HepG2 (cell line): ENCODE measurements around the gene PPP2R5D. TPM values are rescaled to one million over a fixed set of nuclear protein-coding genes. Genes with fewer than 3 reads are reported as not detected.

Experiments used
- ATF7-NPFF ChIP-seq: sonication (generic); formaldehyde crosslinking; IDR thresholded peaks from 2 replicates; pipeline ENCODE4 v1.8.1; 2023; ENCODE audit warnings: mild to moderate bottlenecking, low read depth, missing genetic modification reagents, moderate library complexity
- BRCA1 ChIP-seq: sonication (generic); formaldehyde crosslinking; IDR thresholded peaks from 2 replicates; pipeline ENCODE4 v1.4.0; 2020; ENCODE audit warnings: missing genetic modification reagents
- BRD4 ChIP-seq: sonication (generic); formaldehyde crosslinking; IDR thresholded peaks from 2 replicates; pipeline ENCODE4 v1.4.0; 2020; ENCODE audit warnings: missing genetic modification reagents
- GATAD2A ChIP-seq: IDR thresholded peaks from 2 replicates; pipeline ENCODE4 v1.6.1; 2016
- HDAC1 ChIP-seq: sonication (generic); formaldehyde crosslinking; IDR thresholded peaks from 2 replicates; pipeline ENCODE4 v1.5.1; 2020; ENCODE audit warnings: mild to moderate bottlenecking, missing genetic modification reagents
- HNRNPK ChIP-seq: fragments of 200-400 bp; formaldehyde crosslinking; IDR thresholded peaks from 2 replicates; pipeline ENCODE4 v1.6.1; 2018; ENCODE audit warnings: low read length, low read depth, moderate library complexity, mild to moderate bottlenecking; ENCODE audit not compliant: poor library complexity, severe bottlenecking
- ISL2 ChIP-seq: sonication (generic); formaldehyde crosslinking; IDR thresholded peaks from 2 replicates; pipeline ENCODE4 v1.5.0; 2020; ENCODE audit warnings: missing genetic modification reagents
- KAT8 ChIP-seq: IDR thresholded peaks from 2 replicates; pipeline ENCODE4 v1.6.1; 2016; ENCODE audit warnings: missing genetic modification reagents, missing compliant biosample characterization
- NFKBIZ ChIP-seq: IDR thresholded peaks from 2 replicates; pipeline ENCODE4 v1.6.1; 2018; ENCODE audit warnings: missing genetic modification reagents, missing compliant biosample characterization
- NR2F1 ChIP-seq, 2 experiments: fragments of 450-650 bp in 1 of 2; formaldehyde crosslinking in 1 of 2; IDR thresholded peaks; 2 replicates each; pipeline versions ENCODE4 v1.5.0 to v1.6.1; 2016 to 2020; ENCODE audit warnings: mild to moderate bottlenecking in 1 of 2, missing compliant biosample characterization in 1 of 2, missing genetic modification reagents in 1 of 2, moderate library complexity in 1 of 2
- SSRP1 ChIP-seq: IDR thresholded peaks from 2 replicates; pipeline ENCODE4 v1.6.1; 2016; ENCODE audit warnings: control low read depth
- ZNF326 ChIP-seq: sonication (generic); formaldehyde crosslinking; IDR thresholded peaks from 2 replicates; pipeline ENCODE4 v1.4.0; 2020; ENCODE audit warnings: missing genetic modification reagents, borderline replicate concordance
- ZNF383 ChIP-seq: sonication (generic); formaldehyde crosslinking; IDR thresholded peaks from 2 replicates; pipeline ENCODE4 v1.4.0; 2020; ENCODE audit warnings: missing genetic modification reagents, mild to moderate bottlenecking, borderline replicate concordance
- ZNF460 ChIP-seq: sonication (generic); formaldehyde crosslinking; IDR thresholded peaks from 2 replicates; pipeline ENCODE4 v1.5.1; 2020; ENCODE audit warnings: missing genetic modification reagents, mild to moderate bottlenecking, borderline replicate concordance
- ZNF552 ChIP-seq: sonication (generic); formaldehyde crosslinking; IDR thresholded peaks from 2 replicates; pipeline ENCODE4 v1.9.0; 2022; ENCODE audit warnings: missing genetic modification reagents, mild to moderate bottlenecking, borderline replicate concordance
- ZNF605 ChIP-seq: sonication (generic); formaldehyde crosslinking; IDR thresholded peaks from 2 replicates; pipeline ENCODE4 v1.8.0; 2022; ENCODE audit warnings: mild to moderate bottlenecking, missing genetic modification reagents
- ZNF607 ChIP-seq: sonication (generic); formaldehyde crosslinking; IDR thresholded peaks from 2 replicates; pipeline ENCODE4 v1.5.1; 2020; ENCODE audit warnings: missing genetic modification reagents, mild to moderate bottlenecking, borderline replicate concordance
- polyA plus RNA-seq, 8 experiments: library from polyadenylated mRNA; depleted of rRNA in 3 of 8; stranded (reverse) in 7 of 8; unstranded in 1 of 8; fragments of >200 nt; fragmentation: Illumina TruSeq in 4 of 8; extraction: Trizol in 4 of 8; gene quantifications; 2 replicates each; pipeline versions ENCODE4 v1.2.1 to v1.2.3, GENCODE V29; 2011 to 2016; ENCODE audit warnings: low read depth in 4 of 8, missing spikeins in 1 of 8, mixed read lengths in 1 of 8; ENCODE audit not compliant: insufficient read depth in 1 of 8
- total RNA-seq, 5 experiments: library from RNA; depleted of rRNA; stranded (reverse); fragments of >200 nt; fragmentation: Illumina TruSeq; extraction: Trizol; gene quantifications; 2 replicates each; pipeline ENCODE4 v1.2.3, GENCODE V29; 2016; ENCODE audit warnings: low read depth in 1 of 5
- TF ChIP-seq, protein P1 (sequence below): sonication (generic); formaldehyde crosslinking; IDR thresholded peaks from 2 replicates; pipeline ENCODE4 v1.4.0; 2020; ENCODE audit warnings: missing genetic modification reagents, borderline replicate concordance
- TF ChIP-seq, protein P2 (sequence below): sonication (generic); formaldehyde crosslinking; IDR thresholded peaks from 2 replicates; pipeline ENCODE4 v1.5.0; 2020; ENCODE audit warnings: missing genetic modification reagents
- TF ChIP-seq, protein P3 (sequence below): sonication (generic); formaldehyde crosslinking; IDR thresholded peaks from 2 replicates; pipeline ENCODE4 v1.4.0; 2020; ENCODE audit warnings: mild to moderate bottlenecking, missing genetic modification reagents
- TF ChIP-seq, protein P4 (sequence below): sonication (generic); formaldehyde crosslinking; IDR thresholded peaks from 2 replicates; pipeline ENCODE4 v1.8.1; 2023; ENCODE audit warnings: mild to moderate bottlenecking, missing genetic modification reagents

Gene PPP2R5D
- total and polyA plus RNA-seq, 2 of the 13 experiments (the other 11 are each of a cell fraction or from before 2014, with no cell fraction given) = 53.7 to 60.4 TPM

DNA sequence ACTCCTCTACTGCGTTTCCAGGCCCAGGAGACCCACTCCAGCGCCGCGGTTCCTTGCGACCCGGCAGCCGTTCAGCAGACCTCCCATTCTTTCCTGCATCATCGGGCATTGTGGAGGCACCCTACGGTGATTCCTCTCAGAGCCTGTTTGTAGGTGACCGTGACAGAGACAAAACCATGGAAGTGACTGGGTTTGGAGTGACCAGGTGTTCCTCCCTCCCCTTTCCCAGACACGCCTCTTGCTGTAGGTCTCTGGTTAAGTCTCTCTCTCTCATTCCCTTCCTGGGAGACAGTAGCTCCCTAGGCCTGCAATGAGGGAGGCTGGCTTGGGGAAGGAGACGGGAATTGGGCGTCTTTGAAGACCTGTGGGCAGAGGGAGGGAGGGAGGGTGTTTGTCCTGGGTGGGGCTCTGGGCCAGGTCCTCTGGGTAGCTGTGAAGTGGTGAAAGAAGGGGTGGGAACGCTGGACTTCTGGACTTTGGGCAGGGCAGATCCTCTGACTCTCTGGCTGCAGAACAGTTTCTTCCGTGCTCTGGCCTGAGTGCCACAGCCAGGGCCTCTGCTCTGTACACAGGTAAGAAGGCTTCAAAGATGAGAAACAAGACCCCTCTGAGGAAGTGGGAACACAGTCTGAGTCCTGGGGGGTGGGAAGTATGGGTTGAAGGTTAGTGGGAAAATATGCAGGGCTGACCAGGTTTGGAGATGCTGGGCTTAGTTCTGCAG, 75.8 kb downstream of the PPP2R5D start (continued):
- TF ChIP-seq, protein P1, sequence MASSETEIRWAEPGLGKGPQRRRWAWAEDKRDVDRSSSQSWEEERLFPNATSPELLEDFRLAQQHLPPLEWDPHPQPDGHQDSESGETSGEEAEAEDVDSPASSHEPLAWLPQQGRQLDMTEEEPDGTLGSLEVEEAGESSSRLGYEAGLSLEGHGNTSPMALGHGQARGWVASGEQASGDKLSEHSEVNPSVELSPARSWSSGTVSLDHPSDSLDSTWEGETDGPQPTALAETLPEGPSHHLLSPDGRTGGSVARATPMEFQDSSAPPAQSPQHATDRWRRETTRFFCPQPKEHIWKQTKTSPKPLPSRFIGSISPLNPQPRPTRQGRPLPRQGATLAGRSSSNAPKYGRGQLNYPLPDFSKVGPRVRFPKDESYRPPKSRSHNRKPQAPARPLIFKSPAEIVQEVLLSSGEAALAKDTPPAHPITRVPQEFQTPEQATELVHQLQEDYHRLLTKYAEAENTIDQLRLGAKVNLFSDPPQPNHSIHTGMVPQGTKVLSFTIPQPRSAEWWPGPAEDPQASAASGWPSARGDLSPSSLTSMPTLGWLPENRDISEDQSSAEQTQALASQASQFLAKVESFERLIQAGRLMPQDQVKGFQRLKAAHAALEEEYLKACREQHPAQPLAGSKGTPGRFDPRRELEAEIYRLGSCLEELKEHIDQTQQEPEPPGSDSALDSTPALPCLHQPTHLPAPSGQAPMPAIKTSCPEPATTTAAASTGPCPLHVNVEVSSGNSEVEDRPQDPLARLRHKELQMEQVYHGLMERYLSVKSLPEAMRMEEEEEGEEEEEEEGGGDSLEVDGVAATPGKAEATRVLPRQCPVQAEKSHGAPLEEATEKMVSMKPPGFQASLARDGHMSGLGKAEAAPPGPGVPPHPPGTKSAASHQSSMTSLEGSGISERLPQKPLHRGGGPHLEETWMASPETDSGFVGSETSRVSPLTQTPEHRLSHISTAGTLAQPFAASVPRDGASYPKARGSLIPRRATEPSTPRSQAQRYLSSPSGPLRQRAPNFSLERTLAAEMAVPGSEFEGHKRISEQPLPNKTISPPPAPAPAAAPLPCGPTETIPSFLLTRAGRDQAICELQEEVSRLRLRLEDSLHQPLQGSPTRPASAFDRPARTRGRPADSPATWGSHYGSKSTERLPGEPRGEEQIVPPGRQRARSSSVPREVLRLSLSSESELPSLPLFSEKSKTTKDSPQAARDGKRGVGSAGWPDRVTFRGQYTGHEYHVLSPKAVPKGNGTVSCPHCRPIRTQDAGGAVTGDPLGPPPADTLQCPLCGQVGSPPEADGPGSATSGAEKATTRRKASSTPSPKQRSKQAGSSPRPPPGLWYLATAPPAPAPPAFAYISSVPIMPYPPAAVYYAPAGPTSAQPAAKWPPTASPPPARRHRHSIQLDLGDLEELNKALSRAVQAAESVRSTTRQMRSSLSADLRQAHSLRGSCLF = no peak
- no peak for TF ChIP-seq ZNF552 (CRISPR knock-in tag)
- peak; percentile 85 for TF ChIP-seq HDAC1
- peak; percentile 70 for TF ChIP-seq GATAD2A (CRISPR knock-in tag)
- peak; percentile 30; the same call in 1 of the 2 replicates for TF ChIP-seq BRD4
- peak; percentile 46 for TF ChIP-seq HNRNPK
- peak; percentile 36; the same call in 1 of the 2 replicates for TF ChIP-seq ZNF605 (CRISPR knock-in tag)
- TF ChIP-seq KAT8 (CRISPR knock-in tag) = peak; percentile 68
- 0 out of 2 replicates have a peak, but pooled peaks have one; percentile 66 for TF ChIP-seq ATF7-NPFF (CRISPR knock-in tag)
- TF ChIP-seq, protein P2, sequence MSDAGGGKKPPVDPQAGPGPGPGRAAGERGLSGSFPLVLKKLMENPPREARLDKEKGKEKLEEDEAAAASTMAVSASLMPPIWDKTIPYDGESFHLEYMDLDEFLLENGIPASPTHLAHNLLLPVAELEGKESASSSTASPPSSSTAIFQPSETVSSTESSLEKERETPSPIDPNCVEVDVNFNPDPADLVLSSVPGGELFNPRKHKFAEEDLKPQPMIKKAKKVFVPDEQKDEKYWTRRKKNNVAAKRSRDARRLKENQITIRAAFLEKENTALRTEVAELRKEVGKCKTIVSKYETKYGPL = no peak
- 0 out of 2 replicates have a peak, but pooled peaks have one; percentile 9 for TF ChIP-seq ZNF460 (CRISPR knock-in tag)
- TF ChIP-seq, protein P3, sequence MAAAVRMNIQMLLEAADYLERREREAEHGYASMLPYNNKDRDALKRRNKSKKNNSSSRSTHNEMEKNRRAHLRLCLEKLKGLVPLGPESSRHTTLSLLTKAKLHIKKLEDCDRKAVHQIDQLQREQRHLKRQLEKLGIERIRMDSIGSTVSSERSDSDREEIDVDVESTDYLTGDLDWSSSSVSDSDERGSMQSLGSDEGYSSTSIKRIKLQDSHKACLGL (CRISPR knock-in tag) = no peak
- TF ChIP-seq ZNF326 (CRISPR knock-in tag) = no peak
- TF ChIP-seq BRCA1 (CRISPR knock-in tag) = no peak
- TF ChIP-seq NFKBIZ (CRISPR knock-in tag) = no peak; the same call in 1 of the 2 replicates
- TF ChIP-seq, protein P4, sequence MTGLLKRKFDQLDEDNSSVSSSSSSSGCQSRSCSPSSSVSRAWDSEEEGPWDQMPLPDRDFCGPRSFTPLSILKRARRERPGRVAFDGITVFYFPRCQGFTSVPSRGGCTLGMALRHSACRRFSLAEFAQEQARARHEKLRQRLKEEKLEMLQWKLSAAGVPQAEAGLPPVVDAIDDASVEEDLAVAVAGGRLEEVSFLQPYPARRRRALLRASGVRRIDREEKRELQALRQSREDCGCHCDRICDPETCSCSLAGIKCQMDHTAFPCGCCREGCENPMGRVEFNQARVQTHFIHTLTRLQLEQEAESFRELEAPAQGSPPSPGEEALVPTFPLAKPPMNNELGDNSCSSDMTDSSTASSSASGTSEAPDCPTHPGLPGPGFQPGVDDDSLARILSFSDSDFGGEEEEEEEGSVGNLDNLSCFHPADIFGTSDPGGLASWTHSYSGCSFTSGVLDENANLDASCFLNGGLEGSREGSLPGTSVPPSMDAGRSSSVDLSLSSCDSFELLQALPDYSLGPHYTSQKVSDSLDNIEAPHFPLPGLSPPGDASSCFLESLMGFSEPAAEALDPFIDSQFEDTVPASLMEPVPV (CRISPR knock-in tag) = peak; percentile 78; the same call in 1 of the 2 replicates
- TF ChIP-seq SSRP1 (CRISPR knock-in tag) = peak; percentile 97
- TF ChIP-seq ZNF607 (CRISPR knock-in tag) = 0 out of 2 replicates have a peak, but pooled peaks have one; percentile 22
- TF ChIP-seq ISL2 (CRISPR knock-in tag) = no peak
- TF ChIP-seq ZNF383 (CRISPR knock-in tag) = peak; percentile 84; the same call in 1 of the 2 replicates
- TF ChIP-seq NR2F1 (CRISPR knock-in tag; IDR thresholded peaks at IDR 0.05) = peak in 1 of 2 experiments; percentile 43; a peak in 2 of 4 replicates
